Heart right ventricle (tissue), 16 donors: ENCODE results near the gene FMN2. TPM values are rescaled to one million over a fixed set of nuclear protein-coding genes. Genes with fewer than 3 reads are reported as not detected.

ENCODE experiments used
- ATAC-seq, 8 donors: fragments of 200-7000 bp; cut with Tn5 transposase; one replicate each; pipeline ENCODE4 v1.9.1; 2020; ENCODE audit warnings: mild to moderate bottlenecking in 8 of 8, moderate library complexity in 8 of 8, moderate number of reproducible peaks in 1 of 8
- DNase-seq, 2 donors: peaks; one replicate each; pipeline ENCODE4 v3.0.0-alpha.2; 2020
- H3K27ac ChIP-seq, 10 donors: fragments of 200-600 bp; sonication (generic) in 2 of 10; one replicate each; pipeline versions ENCODE4 v1.5.0 to v1.8.0; 2020 to 2022; ENCODE audit warnings: mild to moderate bottlenecking in 3 of 10
- H3K27me3 ChIP-seq, 7 donors: fragments of 200-600 bp; one replicate each; pipeline ENCODE4 v1.8.0; 2021 to 2022; ENCODE audit warnings: mild to moderate bottlenecking in 2 of 7
- H3K36me3 ChIP-seq, 9 donors: fragments of 200-600 bp; sonication (generic) in 1 of 9; one replicate each; pipeline versions ENCODE4 v1.5.0 to v1.8.0; 2020 to 2022; ENCODE audit warnings: mild to moderate bottlenecking in 2 of 9
- H3K4me1 ChIP-seq, 9 donors: fragments of 200-600 bp; sonication (generic) in 1 of 9; one replicate each; pipeline versions ENCODE4 v1.5.0 to v1.8.0; 2020 to 2022; ENCODE audit warnings: mild to moderate bottlenecking in 4 of 9
- H3K4me3 ChIP-seq, 10 donors: fragments of 200-600 bp; sonication (generic) in 2 of 10; one replicate each; pipeline versions ENCODE4 v1.5.0 to v1.8.0; 2020 to 2022; ENCODE audit warnings: mild to moderate bottlenecking in 7 of 10, moderate library complexity in 2 of 10
- H3K9me3 ChIP-seq, 11 donors: fragments of 200-600 bp in 10 of 11; sonication (generic) in 2 of 11; one replicate each; pipeline versions ENCODE4 v1.5.0 to v1.8.0; 2013 to 2022; ENCODE audit warnings: mild to moderate bottlenecking in 2 of 11, control low read depth in 1 of 11, moderate library complexity in 1 of 11
- WGBS, 2 donors: extraction: QIAGEN DNeasy Blood & Tissue Kit; methylation state at CpG; one replicate each; pipeline ENCODE4 v1.1.7; 2013; ENCODE audit warnings: inconsistent platforms in 1 of 2; 5-methylcytosine and 5-hydroxymethylcytosine counted together
- intact Hi-C, 10 donors: fragments of 100-400 bp; cut with DNase I; formaldehyde crosslinking; loops; one replicate each; pipeline versions ENCODE4 v1.11.1 to v1.14.2; 2022
- polyA plus RNA-seq, 2 donors: library from polyadenylated mRNA; stranded (reverse); fragments of 200-250 nt; gene quantifications; one replicate each; pipeline ENCODE4 v1.2.3, GENCODE V29; 2013
- total RNA-seq, 10 donors: library from RNA; stranded (reverse); fragmentation: NEBNext Ultra II Directional in 3 of 10; extraction: Animal tissue kit (Norgen Biotek cat#: 25700) in 3 of 10; gene quantifications; one replicate each; pipeline versions ENCODE4 v1.2.1 to v1.2.4, GENCODE V29; 2021 to 2023
- TF ChIP-seq, protein P1 (sequence below), 9 donors: fragments of 200-600 bp; sonication (generic) in 2 of 9; IDR thresholded peaks; one replicate each; pipeline versions ENCODE4 v1.5.0 to v1.8.0; 2021 to 2022; ENCODE audit warnings: antibody characterized with exemption in 9 of 9, mild to moderate bottlenecking in 5 of 9, moderate library complexity in 1 of 9
- donor health status: Arrhythmogenic right ventricular cardiomyopathy.
- donor health status: ischemic (EF 13 %, LVEDD 7.1; RV severe dilation, severe dysfunction).
- donor health status: healthy with polysubstance abuse.
- donor health status: DM: no; HTN: yes; CAD: no.
- donor health status: DM: no; HTN: no; CAD: no.
- donor health status: ischemic (EF 25% LVEDD 6.9; RV normal size, moderate dysfunction).
- donor health status: ischemic (EF 25% LVEDD 5.7; RV mildly dilated, moderate dysfunction).
- donor health status: healthy.
- donor health status: DM: yes; HTN: yes; CAD: no.
- donor health status: Ischemic cardiomyopathy.
- donor health status: ischemic (EF 35%, LVEDD 5.7; RV mildly dilated, moderate dysfunction).
- donor health status: nonischemic (EF 11% LVEDD 7.7; RV severe dilation, severe dysfunction).
- donor health status: DM: yes; HTN: yes; CAD: no.
- donor health status: PGD.
- donor health status: ischemic (EF 29% LVEDD 5.4; RV normal size, mild dysfunction).
- donor health status: nonischemic (EF 23%, LVEDD 6.1; RV moderate dilation, normal function).

The FMN2 gene
- total and polyA plus RNA-seq, 12 donors: 0.03 to 0.70 (median 0.12) TPM; not detected in 9

GRCh38 chr1:240501115-240501514 is 409.4 kb downstream of the FMN2 start:
- H3K4me1 ChIP-seq: no peaks in the 10 kb centered on the region
- TF ChIP-seq, protein P1, sequence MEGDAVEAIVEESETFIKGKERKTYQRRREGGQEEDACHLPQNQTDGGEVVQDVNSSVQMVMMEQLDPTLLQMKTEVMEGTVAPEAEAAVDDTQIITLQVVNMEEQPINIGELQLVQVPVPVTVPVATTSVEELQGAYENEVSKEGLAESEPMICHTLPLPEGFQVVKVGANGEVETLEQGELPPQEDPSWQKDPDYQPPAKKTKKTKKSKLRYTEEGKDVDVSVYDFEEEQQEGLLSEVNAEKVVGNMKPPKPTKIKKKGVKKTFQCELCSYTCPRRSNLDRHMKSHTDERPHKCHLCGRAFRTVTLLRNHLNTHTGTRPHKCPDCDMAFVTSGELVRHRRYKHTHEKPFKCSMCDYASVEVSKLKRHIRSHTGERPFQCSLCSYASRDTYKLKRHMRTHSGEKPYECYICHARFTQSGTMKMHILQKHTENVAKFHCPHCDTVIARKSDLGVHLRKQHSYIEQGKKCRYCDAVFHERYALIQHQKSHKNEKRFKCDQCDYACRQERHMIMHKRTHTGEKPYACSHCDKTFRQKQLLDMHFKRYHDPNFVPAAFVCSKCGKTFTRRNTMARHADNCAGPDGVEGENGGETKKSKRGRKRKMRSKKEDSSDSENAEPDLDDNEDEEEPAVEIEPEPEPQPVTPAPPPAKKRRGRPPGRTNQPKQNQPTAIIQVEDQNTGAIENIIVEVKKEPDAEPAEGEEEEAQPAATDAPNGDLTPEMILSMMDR (IDR thresholded peaks at IDR 0.05): no peak
- peaks cover 0 to 4% (median 0%) of the 10 kb centered on the region in 11 donors for H3K9me3 ChIP-seq
- H3K27me3 ChIP-seq: no peaks in the 10 kb centered on the region
- ATAC-seq (no peak), DNase-seq (no peak)
- 73 to 79% methylated on average over 2 of the region's 2 CpGs for WGBS, 2 donors
- intact Hi-C loops: no loop called here
- H3K36me3 ChIP-seq: no peaks in the 10 kb centered on the region
- no peak overlapping the region for H3K4me3 ChIP-seq
- no peak overlapping the region for H3K27ac ChIP-seq

DNA sequence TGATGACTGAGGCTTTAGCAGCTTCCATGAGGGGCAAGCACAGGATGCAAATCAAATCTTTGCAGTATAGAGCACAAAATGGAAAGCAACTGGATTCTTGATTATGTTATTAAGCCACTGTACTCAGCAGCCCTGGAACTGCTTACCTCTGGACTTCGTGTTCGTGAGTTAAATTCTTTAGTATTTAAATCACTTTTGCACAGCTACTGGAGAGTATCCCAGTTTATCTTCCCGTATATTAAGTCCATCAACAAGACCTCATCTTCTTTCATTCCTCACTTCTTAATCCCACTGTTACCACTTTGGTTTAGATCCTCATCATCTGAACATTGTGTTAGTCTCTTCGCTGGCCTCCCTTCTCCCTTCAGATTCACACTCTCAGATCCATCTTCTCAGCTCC is 411.4 kb downstream of the FMN2 start:
- DNase-seq (no peak), ATAC-seq (no peak)
- TF ChIP-seq, protein P1 (IDR thresholded peaks at IDR 0.05): no peak
- no peaks in the 10 kb centered on the region for H3K27me3 ChIP-seq
- H3K36me3 ChIP-seq: no peaks in the 10 kb centered on the region
- 76 to 82% methylated on average over 4 of the region's 4 CpGs for WGBS, 2 donors
- no peak overlapping the region for H3K27ac ChIP-seq
- no peaks in the 10 kb centered on the region for H3K4me1 ChIP-seq
- intact Hi-C loops: no loop called here
- H3K9me3 ChIP-seq: peaks cover 0 to 4% (median 0%) of the 10 kb centered on the region in 11 donors
- H3K4me3 ChIP-seq: no peak overlapping the region

GRCh38 chr1:240503558-240503957 is 411.9 kb downstream of the FMN2 start:
- H3K36me3 ChIP-seq: no peaks in the 10 kb centered on the region
- H3K27me3 ChIP-seq: no peaks in the 10 kb centered on the region
- no peaks in the 10 kb centered on the region for H3K4me1 ChIP-seq
- H3K27ac ChIP-seq: no peak overlapping the region
- whole genome bisulfite sequencing, 2 donors: 30 to 35% methylated on average over 1 of the region's 1 CpG
- H3K4me3 ChIP-seq: no peak overlapping the region
- H3K9me3 ChIP-seq: peaks cover 0 to 4% (median 0%) of the 10 kb centered on the region in 11 donors
- TF ChIP-seq, protein P1 (IDR thresholded peaks at IDR 0.05): no peak
- DNase-seq (no peak), ATAC-seq (no peak)
- intact Hi-C loops: no loop called here

GRCh38 chr1:240506176-240506575 is 414.5 kb downstream of the FMN2 start:
- H3K27me3 ChIP-seq: no peaks in the 10 kb centered on the region
- no peaks in the 10 kb centered on the region for H3K36me3 ChIP-seq
- peaks cover 0 to 3% (median 0%) of the 10 kb centered on the region in 11 donors for H3K9me3 ChIP-seq
- no peaks in the 10 kb centered on the region for H3K4me1 ChIP-seq
- no peak for DNase-seq
- no peak overlapping the region for H3K27ac ChIP-seq
- H3K4me3 ChIP-seq: no peak overlapping the region
- 81 to 82% methylated on average over 4 of the region's 4 CpGs for WGBS, 2 donors
- TF ChIP-seq, protein P1 (IDR thresholded peaks at IDR 0.05): no peak
- intact Hi-C loops: no loop called here
- ATAC-seq: no peak
